ENCODE measurements around the gene EEF2K. TPM values are rescaled to one million over a fixed set of nuclear protein-coding genes. Genes with fewer than 3 reads are reported as not detected.

EEF2K gene
- total RNA-seq, 1 donor from 2014 or later, result 19.3 TPM

DNA sequence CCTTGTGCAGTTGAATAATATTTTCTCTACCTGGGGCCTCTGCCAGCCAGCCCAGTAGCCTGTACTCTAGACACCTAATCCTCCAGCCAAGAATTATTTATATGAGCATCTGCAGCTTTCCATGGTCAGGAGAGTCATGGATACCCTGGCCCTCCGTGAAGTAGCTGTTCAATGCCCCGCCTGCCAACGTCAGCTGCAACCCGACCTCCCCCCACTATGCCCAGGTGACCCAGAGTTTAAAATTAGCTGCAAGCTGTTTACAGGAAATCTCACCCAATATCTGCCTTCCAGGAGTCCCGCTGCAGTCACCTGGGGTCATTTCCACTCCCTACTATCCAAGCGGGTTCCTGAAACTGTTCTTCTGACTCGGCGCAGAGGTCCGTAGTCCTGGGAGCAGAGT is 31.4 kb upstream of the EEF2K start:
- Mint-ChIP-seq H3K27ac (ENCODE audit: unreplicated experiment) (no peak overlapping the region), H3K27me3 (ENCODE audit: unreplicated experiment) (no peaks in the 10 kb centered on the region)

DNA sequence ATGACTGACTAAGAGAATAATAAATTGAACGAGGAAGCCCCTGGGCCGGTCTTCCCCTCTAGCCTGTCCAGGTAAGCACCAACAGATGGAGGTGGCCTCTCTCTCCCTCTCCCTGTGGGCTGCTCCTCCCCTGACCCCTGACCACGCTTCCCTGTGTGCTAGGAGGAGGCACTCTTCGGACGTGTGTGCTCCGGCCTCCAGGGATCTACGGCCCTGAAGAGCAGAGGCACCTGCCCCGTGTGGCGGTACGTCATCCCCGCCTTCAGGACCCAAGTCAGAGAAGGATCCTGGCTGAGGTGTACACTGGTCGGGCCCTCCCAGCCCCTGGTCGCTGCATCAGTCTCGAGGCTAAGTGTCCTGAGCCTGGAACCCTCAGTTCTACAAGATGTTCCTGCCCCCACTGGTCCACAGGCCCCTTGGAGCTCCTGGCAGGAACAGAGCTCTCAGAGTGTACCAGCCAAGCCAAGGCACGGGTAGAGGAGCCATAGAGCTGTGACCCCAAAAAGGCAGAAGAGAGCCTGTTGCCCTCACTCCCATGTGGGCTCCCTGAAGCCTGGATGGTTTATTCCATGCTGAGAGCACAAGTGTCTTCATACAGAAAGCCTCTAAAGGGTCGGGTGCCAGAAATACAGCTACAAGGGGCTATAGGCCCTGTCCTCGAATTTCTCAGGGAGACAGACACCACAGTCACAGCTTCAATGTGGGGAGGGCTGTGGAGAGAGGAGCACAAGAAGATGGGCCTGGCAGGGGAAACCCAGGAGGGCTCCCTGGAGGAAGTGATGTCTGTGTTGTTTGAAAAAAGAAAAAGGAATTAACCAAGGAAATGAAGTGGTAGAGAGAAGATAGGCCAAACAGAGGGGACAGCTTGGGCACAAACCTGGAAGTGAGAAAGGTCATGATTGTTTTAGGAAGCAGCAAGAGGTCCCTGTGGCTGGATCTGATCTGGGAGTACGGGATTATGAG is 27.8 kb upstream of the EEF2K start:
- TF ChIP-seq, protein P1, sequence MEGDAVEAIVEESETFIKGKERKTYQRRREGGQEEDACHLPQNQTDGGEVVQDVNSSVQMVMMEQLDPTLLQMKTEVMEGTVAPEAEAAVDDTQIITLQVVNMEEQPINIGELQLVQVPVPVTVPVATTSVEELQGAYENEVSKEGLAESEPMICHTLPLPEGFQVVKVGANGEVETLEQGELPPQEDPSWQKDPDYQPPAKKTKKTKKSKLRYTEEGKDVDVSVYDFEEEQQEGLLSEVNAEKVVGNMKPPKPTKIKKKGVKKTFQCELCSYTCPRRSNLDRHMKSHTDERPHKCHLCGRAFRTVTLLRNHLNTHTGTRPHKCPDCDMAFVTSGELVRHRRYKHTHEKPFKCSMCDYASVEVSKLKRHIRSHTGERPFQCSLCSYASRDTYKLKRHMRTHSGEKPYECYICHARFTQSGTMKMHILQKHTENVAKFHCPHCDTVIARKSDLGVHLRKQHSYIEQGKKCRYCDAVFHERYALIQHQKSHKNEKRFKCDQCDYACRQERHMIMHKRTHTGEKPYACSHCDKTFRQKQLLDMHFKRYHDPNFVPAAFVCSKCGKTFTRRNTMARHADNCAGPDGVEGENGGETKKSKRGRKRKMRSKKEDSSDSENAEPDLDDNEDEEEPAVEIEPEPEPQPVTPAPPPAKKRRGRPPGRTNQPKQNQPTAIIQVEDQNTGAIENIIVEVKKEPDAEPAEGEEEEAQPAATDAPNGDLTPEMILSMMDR (IDR thresholded peaks at IDR 0.05; ENCODE audit: unreplicated experiment), result no peak
- Mint-ChIP-seq H3K4me3 (ENCODE audit: unreplicated experiment) (no peak overlapping the region), H3K27me3 (ENCODE audit: unreplicated experiment) (no peaks in the 10 kb centered on the region), H3K27ac (ENCODE audit: unreplicated experiment) (no peak overlapping the region), H3K4me1 (ENCODE audit: unreplicated experiment) (no peaks in the 10 kb centered on the region), H3K9me3 (ENCODE audit: unreplicated experiment) (no peaks in the 10 kb centered on the region), H3K36me3 (ENCODE audit: low read depth, unreplicated experiment) (no peaks in the 10 kb centered on the region)
- DNase-seq (ENCODE audit: low spot score), result no peak

More for the DNA sequence above, 31.4 kb upstream of the EEF2K start:
- Mint-ChIP-seq H3K9me3 (ENCODE audit: unreplicated experiment) (no peaks in the 10 kb centered on the region), H3K36me3 (ENCODE audit: low read depth, unreplicated experiment) (no peaks in the 10 kb centered on the region), H3K4me1 (ENCODE audit: unreplicated experiment) (no peaks in the 10 kb centered on the region), H3K4me3 (ENCODE audit: unreplicated experiment) (no peak overlapping the region)
- DNase-seq (ENCODE audit: low spot score), result no peak
- TF ChIP-seq, protein P1 (IDR thresholded peaks at IDR 0.05; ENCODE audit: unreplicated experiment), result no peak

DNA sequence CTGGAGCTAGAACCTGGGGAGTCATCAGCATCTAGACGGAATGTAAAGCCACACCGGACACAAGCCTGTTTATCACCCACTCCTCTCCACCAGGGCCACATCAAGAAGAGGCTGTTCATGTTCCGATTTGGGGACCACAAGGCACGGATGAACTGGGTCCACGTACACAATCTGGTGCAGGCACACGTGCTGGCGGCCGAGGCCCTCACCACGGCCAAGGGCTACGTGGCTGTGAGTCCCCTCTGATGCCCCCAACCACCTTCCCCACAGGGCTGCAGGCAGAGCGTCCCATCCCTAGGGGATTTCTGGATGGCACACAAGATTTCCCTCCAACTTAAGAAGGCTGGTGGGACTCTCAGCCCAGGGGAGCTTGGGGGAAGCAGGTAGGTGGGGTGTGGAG is 24.7 kb upstream of the EEF2K start:
- H3K27ac Mint-ChIP-seq (ENCODE audit: unreplicated experiment), result no peak overlapping the region
- TF ChIP-seq, protein P1 (IDR thresholded peaks at IDR 0.05; ENCODE audit: unreplicated experiment), result no peak
- no peaks in the 10 kb centered on the region for H3K27me3 Mint-ChIP-seq (ENCODE audit: unreplicated experiment)
- no peaks in the 10 kb centered on the region for H3K4me1 Mint-ChIP-seq (ENCODE audit: unreplicated experiment)
- H3K9me3 Mint-ChIP-seq (ENCODE audit: unreplicated experiment), result no peaks in the 10 kb centered on the region
- no peak for DNase-seq (ENCODE audit: low spot score)
- no peak overlapping the region for H3K4me3 Mint-ChIP-seq (ENCODE audit: unreplicated experiment)
- no peaks in the 10 kb centered on the region for H3K36me3 Mint-ChIP-seq (ENCODE audit: low read depth, unreplicated experiment)

DNA sequence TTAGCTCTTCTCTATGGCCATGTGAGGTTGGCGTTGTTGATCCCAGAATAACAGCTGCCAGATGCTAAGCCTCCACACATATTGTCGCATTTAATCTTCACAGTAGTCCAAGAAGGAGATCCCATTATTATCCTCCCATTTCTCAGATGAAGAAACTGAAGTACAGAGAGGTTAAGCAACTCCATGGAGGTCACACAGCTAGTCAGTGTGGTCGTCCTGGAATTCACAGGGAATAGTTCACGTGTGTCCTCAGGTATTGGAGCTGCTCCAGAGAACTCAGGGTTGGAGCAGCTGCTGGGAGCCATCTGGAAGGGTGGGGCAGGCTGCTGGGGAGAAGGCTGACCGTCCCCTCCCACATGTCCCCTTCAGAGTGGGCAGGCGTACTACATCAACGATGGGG is 24.2 kb upstream of the EEF2K start:
- H3K4me3 Mint-ChIP-seq (ENCODE audit: unreplicated experiment), result no peak overlapping the region
- H3K36me3 Mint-ChIP-seq (ENCODE audit: low read depth, unreplicated experiment), result no peaks in the 10 kb centered on the region
- no peaks in the 10 kb centered on the region for H3K4me1 Mint-ChIP-seq (ENCODE audit: unreplicated experiment)
- no peak overlapping the region for H3K27ac Mint-ChIP-seq (ENCODE audit: unreplicated experiment)
- H3K9me3 Mint-ChIP-seq (ENCODE audit: unreplicated experiment), result no peaks in the 10 kb centered on the region
- H3K27me3 Mint-ChIP-seq (ENCODE audit: unreplicated experiment), result no peaks in the 10 kb centered on the region
- TF ChIP-seq, protein P1 (IDR thresholded peaks at IDR 0.05; ENCODE audit: unreplicated experiment), result no peak
- no peak for DNase-seq (ENCODE audit: low spot score)

DNA sequence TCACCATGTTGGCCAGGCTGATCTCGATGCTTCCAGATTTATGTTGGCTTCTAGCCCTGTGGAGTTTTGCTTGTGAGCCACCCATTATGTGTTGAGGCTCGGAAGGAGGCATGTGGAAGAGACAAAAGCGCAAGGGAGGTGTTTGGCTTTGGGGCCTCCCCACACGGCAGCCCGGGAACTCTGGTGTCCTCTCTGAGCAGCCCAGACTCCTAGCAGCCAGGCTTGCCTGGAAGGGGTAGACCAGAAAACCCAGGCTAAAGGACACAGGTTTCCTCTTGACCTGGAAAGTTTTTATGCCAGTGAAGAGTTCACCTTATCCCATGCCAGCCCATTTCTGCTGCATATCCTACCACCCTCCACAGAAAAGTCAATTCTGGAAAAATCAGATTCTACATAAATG is 22.7 kb upstream of the EEF2K start:
- H3K4me3 Mint-ChIP-seq (ENCODE audit: unreplicated experiment), result no peak overlapping the region
- TF ChIP-seq, protein P1 (IDR thresholded peaks at IDR 0.05; ENCODE audit: unreplicated experiment), result no peak
- no peaks in the 10 kb centered on the region for H3K9me3 Mint-ChIP-seq (ENCODE audit: unreplicated experiment)
- H3K36me3 Mint-ChIP-seq (ENCODE audit: low read depth, unreplicated experiment), result no peaks in the 10 kb centered on the region
- H3K4me1 Mint-ChIP-seq (ENCODE audit: unreplicated experiment), result peaks cover 2% of the 10 kb centered on the region
- no peak for DNase-seq (ENCODE audit: low spot score)
- H3K27ac Mint-ChIP-seq (ENCODE audit: unreplicated experiment), result no peak overlapping the region
- H3K27me3 Mint-ChIP-seq (ENCODE audit: unreplicated experiment), result no peaks in the 10 kb centered on the region

All from endothelial cell (in vitro differentiated cells).